Measurements from ENCODE around the gene HCN3.

- no peak for TF ChIP-seq POLR2AphosphoS5 (IDR thresholded peaks at IDR 0.05; ENCODE audit: low read depth, low read length)
- no peak for TF ChIP-seq TAF1 (IDR thresholded peaks at IDR 0.05; ENCODE audit: borderline replicate concordance, insufficient read depth, low read length)
- TF ChIP-seq SIN3A (IDR thresholded peaks at IDR 0.05; ENCODE audit: borderline replicate concordance, insufficient read depth, low read length), result no peak
- no peak for TF ChIP-seq REST (IDR thresholded peaks at IDR 0.05; ENCODE audit: insufficient read depth in 1 of 2, low read depth in 2 of 2, low read length in 2 of 2)
Measured at GRCh38 chr1:155284476-155284875, 7.2 kb downstream of the HCN3 start.
